ACC112 (cell line): ENCODE measurements around the gene GFY.

Experiments
- H2AFZ ChIP-seq: fragments of 200-600 bp; sonication (generic); one replicate; pipeline ENCODE4 v1.6.0; 2017; ENCODE audit warnings: antibody characterized with exemption, low read length; ENCODE audit not compliant: unreplicated experiment
- H3K27ac ChIP-seq: fragments of 200-600 bp; sonication (generic); 2 replicates; pipeline ENCODE4 v1.5.1; 2014; ENCODE audit warnings: low read depth, mild to moderate bottlenecking, antibody characterized with exemption, low read length, moderate library complexity
- H3K27me3 ChIP-seq: fragments of 200-600 bp; sonication (generic); 2 replicates; pipeline ENCODE4 v1.6.1; 2014; ENCODE audit warnings: mild to moderate bottlenecking, antibody characterized with exemption, low read length, moderate library complexity, mixed read lengths; ENCODE audit not compliant: insufficient read depth
- H3K36me3 ChIP-seq: fragments of 200-600 bp; sonication (generic); 2 replicates; pipeline ENCODE4 v1.6.1; 2016; ENCODE audit warnings: mild to moderate bottlenecking, antibody characterized with exemption, low read length, moderate library complexity, mixed read lengths; ENCODE audit not compliant: insufficient read depth
- H3K4me1 ChIP-seq: fragments of 200-600 bp; sonication (generic); one replicate; pipeline ENCODE4 v1.6.1; 2016; ENCODE audit warnings: low read length, mixed read lengths; ENCODE audit not compliant: insufficient read depth, unreplicated experiment, control insufficient read depth
- H3K4me3 ChIP-seq: fragments of 200-600 bp; sonication (generic); 2 replicates; pipeline ENCODE4 v1.5.1; 2014; ENCODE audit warnings: mild to moderate bottlenecking, low read depth, low read length
- H3K79me2 ChIP-seq: fragments of 200-600 bp; sonication (generic); one replicate; pipeline ENCODE4 v1.6.0; 2016; ENCODE audit warnings: low read length; ENCODE audit not compliant: control insufficient read depth, unreplicated experiment, insufficient read depth

Gene GFY

DNA sequence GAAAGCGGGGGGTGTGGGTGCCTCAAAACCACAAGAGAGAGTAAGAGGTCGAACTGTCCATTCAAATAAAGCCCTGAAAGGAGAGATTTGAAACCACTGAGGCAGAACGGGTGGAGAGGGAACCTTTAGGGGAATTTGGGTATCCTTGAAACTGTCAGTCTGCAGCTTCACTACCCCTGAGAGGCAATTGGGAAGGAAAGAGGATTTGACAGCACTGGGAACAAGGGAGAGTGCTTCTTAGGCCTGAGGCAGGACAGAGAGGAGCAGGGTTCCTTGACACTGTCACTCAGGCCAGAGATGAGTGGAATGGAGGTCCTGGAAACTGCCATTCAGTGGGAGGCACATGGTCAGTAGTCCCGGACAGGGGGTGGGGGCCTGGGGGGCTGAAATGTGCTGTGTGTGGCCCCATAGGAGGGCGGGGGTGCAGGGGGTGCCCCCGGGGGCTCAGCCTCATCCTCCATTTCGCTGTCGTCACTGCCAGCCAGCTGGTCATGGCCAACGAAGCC lies 5.0 kb downstream of the GFY start:
- H3K27ac ChIP-seq, result no peak overlapping the region
- no peaks in the 10 kb centered on the region for H3K36me3 ChIP-seq
- peaks cover 40% of the 10 kb centered on the region for H3K27me3 ChIP-seq
- H3K4me1 ChIP-seq, result peaks cover 7% of the 10 kb centered on the region
- no peak overlapping the region for H2AFZ ChIP-seq
- H3K79me2 ChIP-seq, result no peaks in the 10 kb centered on the region
- H3K4me3 ChIP-seq, result no peak overlapping the region

DNA sequence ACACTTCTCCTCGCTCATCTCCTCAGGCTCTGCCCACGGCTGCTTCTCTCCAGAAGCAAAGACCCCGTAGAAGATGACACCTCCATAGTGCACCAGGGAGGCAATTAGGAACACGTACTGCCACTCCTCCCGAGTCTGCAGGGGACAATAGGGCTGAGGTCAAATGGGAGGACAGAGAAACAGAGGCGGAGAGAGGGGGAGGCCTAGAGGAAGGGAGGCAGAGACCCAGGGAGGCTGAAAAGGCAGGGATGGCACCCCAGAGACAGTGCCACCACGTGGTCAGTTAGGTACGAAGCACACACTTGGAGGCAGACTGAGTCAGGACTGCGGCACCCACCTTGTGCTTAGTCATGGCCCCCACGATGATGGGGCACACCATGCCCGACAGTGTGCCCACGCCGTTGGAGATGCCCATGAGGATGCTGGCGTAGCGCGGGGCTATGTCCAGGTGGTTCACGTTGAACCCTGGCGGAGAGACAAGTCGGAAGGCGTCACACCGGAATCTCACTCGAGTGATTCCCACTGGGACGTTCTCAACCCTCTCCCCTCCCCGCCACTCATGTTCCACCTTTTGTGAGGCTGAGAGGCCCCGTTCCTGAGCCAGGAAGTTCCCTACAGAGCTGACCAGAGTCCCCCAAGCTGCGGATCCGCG lies 5.6 kb downstream of the GFY start:
- H3K4me1 ChIP-seq, result peaks cover 7% of the 10 kb centered on the region
- no peaks in the 10 kb centered on the region for H3K36me3 ChIP-seq
- no peak overlapping the region for H3K27ac ChIP-seq
- H3K27me3 ChIP-seq, result peaks cover 39% of the 10 kb centered on the region
- no peak overlapping the region for H3K4me3 ChIP-seq
- H2AFZ ChIP-seq, result no peak overlapping the region
- no peaks in the 10 kb centered on the region for H3K79me2 ChIP-seq

DNA sequence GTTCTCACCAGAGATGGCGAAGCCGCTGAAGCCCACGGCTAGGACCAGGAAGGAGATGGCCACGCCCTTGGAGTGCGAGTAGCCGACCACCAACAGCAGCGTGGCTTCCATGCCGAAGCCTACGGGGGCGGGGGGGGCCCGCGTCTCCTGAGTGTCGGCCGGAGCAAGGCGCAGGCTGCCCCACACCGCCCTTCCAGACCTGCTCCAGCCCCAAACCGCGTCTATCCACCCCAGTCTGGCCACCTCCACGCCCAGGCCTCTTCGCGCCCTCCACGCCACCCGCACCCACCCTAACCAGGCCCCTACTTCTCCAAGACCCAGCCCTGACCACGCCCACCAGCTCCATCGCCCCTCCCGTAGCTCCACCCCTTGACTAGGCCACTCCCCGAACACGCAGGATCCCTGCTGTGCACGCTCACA lies 6.2 kb downstream of the GFY start:
- Histone ChIP-seq H3K27me3 (peaks cover 33% of the 10 kb centered on the region), H3K27ac (no peak overlapping the region)

DNA sequence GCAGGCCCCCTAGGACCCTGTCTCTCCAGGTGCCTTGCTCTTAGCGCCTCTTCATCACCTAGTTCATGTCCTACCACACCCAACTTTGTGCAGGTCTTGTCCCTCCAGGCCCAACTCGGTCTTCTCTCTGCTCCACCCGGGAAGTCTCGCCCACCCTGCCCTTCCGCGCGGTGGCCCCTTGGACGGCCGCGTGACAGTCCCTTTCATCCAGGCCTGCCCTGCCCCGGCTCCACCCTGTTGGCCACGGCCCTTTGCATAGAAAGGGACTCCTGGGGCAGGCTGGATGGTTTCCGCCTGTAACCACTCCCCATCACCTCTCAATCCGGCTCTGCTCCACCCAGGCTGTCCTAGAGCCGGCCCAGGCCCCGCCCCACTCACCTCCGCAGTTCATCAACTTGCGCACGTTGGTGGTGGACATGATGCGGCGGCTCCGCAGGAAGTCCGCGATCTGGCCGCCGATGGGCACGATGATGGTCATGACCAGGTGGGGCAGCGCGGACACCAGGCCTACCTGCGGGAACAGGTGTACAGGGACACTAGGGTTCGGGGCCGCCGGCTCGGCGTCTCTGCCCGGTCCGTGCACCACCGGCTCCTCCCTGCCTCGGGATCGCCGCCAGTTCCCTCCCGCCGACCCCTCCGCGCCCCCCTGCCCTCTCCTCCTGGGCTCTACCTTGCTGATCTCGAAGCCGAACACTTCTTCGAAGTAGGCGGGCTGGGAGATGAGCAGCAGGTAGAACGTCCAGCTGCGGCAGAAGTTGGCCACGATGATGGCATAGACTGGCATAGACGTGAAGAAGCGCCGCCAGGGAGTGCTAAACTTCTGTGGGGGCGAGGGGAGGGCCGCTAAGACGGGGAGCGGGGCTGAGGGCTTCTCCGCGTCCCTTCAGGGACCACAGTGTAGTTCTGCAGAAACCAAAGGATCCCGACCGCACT lies 7.2 kb downstream of the GFY start:
- H2AFZ ChIP-seq, result no peak overlapping the region
- H3K36me3 ChIP-seq, result no peaks in the 10 kb centered on the region
- H3K27ac ChIP-seq, result no peak overlapping the region
- H3K4me1 ChIP-seq, result no peaks in the 10 kb centered on the region
- H3K79me2 ChIP-seq, result no peaks in the 10 kb centered on the region
- H3K4me3 ChIP-seq, result no peak overlapping the region
- H3K27me3 ChIP-seq, result peaks cover 23% of the 10 kb centered on the region

More for the DNA sequence above, 6.2 kb downstream of the GFY start:
- no peak overlapping the region for H2AFZ ChIP-seq
- no peaks in the 10 kb centered on the region for H3K36me3 ChIP-seq
- peaks cover 1% of the 10 kb centered on the region for H3K4me1 ChIP-seq
- no peaks in the 10 kb centered on the region for H3K79me2 ChIP-seq
- no peak overlapping the region for H3K4me3 ChIP-seq

DNA sequence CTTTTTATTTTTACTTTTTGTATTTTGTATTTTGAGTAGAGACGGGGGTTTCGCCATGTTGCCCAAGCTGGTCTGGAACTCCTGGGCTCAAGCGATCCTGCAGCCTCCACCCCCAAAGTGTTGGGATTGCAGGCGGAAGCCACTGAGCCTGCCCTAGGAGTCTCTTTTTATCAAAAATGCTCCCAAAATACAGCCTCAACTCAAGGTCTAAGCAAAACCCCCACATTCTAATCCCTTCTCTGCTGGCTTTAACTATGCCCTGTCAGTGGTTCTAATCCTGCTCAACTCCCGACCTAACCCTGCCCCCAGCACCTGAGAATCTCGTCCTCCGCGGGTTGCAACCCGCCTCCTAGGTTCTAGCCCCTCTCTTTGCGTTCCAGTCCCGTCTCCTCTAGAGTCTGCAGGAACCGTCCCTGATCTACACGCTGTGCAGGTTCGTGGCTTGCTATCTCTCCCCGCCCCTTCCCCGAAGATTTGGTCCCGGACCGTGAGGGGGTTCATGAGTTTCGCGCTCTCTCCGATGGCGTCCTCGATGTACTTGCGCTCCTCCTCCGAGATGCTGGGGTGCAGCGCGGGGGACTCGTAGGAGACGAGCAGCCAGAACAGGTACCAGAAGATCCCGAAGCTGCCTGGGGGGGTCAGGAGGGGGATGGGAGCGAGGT lies 8.2 kb downstream of the GFY start:
- H3K36me3 ChIP-seq, result no peaks in the 10 kb centered on the region
- H3K79me2 ChIP-seq, result no peaks in the 10 kb centered on the region
- no peaks in the 10 kb centered on the region for H3K4me1 ChIP-seq
- no peak overlapping the region for H2AFZ ChIP-seq
- H3K27me3 ChIP-seq, result peaks cover 23% of the 10 kb centered on the region
- H3K27ac ChIP-seq, result no peak overlapping the region
- no peak overlapping the region for H3K4me3 ChIP-seq

DNA sequence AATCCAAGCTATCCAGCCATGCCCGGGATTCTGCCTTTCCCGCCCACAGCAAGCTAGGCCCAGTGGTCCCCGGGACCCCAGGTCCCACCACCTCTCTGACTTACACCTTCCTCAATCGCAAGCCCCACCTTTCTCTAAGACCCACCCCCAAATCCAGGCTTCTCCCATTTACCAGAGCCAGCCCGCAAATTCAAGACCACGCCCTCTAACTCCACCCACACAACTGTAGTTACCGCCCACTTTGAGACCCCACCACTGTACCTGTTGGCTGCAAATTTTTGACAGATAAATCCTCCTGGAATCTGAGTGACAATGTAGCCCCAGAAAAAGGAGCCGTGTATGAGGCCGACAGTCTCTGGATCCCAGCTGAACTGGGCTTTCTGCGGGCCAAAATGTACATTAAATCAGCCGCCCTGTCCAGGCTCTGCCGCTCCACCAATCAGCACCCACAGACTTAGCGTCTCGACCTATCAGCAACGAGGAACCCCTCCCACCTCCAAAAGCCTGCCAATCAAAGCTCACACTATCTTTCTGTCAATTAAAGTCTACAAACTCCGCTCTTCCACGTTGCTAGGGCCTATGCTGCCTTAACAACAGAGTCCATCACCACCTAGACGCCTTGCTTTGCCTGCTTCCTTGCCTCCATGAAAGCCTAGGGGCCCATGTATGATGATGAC lies 9.9 kb downstream of the GFY start:
- no peak overlapping the region for H3K27ac ChIP-seq
- H3K27me3 ChIP-seq, result peaks cover 27% of the 10 kb centered on the region
- no peak overlapping the region for H3K4me3 ChIP-seq
- H3K36me3 ChIP-seq, result no peaks in the 10 kb centered on the region
- no peak overlapping the region for H2AFZ ChIP-seq
- no peaks in the 10 kb centered on the region for H3K79me2 ChIP-seq
- H3K4me1 ChIP-seq, result no peaks in the 10 kb centered on the region

DNA sequence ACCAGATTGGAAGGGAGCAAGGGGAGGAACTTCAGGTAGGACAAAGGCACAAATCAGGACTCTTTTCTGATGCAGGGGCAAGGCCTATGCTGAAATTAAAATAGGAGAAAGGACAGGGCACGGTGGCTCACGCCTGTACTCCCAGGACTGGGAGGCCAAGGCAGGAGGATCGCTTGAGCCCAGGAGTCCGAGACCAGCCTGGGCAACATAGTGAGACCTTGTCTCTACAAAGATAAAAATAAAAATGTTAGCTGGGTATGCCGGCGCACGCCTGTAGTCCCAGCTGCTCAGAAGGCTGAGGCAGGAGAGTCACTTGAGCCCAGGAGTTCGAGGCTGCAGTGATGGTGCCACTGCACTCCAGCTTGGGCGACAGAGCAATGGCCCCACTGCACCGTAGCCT lies 10.5 kb downstream of the GFY start:
- Histone ChIP-seq H3K79me2 (no peaks in the 10 kb centered on the region), H3K27ac (no peak overlapping the region), H3K4me1 (no peaks in the 10 kb centered on the region), H3K4me3 (no peak overlapping the region), H3K27me3 (peaks cover 31% of the 10 kb centered on the region), H3K36me3 (no peaks in the 10 kb centered on the region), H2AFZ (no peak overlapping the region)

DNA sequence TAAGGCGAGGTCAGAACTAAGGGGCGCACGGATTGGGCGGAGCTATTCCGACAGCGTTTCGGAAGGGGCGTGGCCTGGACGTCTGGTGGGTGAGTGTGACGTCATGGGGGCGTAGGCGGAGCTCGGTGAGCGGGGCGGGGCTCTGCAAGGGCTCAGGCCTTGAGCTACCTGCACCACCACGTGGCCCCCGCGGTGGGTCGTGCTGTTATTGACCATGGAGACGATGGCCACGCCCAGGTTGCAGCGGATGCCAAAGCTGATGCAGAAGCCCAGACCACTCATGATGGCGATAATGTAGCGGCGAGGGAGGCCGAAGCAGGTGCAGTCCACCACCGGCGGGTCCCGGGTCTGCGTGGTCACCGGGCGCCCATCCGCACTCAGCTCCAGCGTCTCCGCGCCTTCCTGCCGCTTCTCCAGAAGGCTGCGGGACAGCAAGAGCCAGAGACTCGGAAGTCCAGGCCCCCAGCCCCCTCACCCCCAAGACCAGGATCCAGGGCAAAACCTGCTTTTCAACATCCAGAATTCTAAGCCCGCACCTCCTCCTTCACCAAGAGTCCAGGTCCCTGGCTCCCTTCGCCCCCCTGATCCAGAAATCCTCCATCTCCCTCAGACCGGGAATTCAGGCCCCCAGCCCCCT lies 11.3 kb downstream of the GFY start:
- Histone ChIP-seq H3K36me3 (no peaks in the 10 kb centered on the region), H3K4me3 (no peak overlapping the region), H2AFZ (no peak overlapping the region), H3K27ac (no peak overlapping the region), H3K79me2 (no peaks in the 10 kb centered on the region), H3K27me3 (peaks cover 37% of the 10 kb centered on the region), H3K4me1 (no peaks in the 10 kb centered on the region)

DNA sequence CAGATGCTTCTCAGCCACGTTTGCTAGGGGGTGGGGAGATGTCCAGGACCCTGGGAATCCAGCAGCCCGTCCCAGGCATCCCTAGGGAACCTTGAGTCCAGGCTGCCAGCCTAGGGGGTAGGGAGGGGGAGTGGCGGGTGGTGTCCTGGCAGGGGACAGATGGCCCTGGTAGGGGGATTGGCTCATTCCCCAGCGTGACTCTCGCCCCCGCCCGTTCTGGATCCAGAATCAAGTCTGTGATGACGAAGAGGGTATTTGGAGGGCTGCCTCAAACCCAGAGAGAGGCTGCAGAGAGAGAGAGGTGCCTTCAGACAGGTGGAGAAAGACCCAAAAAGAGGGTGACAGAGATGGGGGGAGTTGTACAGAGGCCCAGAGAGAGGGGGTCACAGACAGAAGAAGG lies 12.0 kb downstream of the GFY start:
- Histone ChIP-seq H3K36me3 (no peaks in the 10 kb centered on the region), H2AFZ (no peak overlapping the region), H3K27ac (no peak overlapping the region), H3K27me3 (peaks cover 44% of the 10 kb centered on the region), H3K4me1 (no peaks in the 10 kb centered on the region), H3K4me3 (no peak overlapping the region), H3K79me2 (no peaks in the 10 kb centered on the region)

DNA sequence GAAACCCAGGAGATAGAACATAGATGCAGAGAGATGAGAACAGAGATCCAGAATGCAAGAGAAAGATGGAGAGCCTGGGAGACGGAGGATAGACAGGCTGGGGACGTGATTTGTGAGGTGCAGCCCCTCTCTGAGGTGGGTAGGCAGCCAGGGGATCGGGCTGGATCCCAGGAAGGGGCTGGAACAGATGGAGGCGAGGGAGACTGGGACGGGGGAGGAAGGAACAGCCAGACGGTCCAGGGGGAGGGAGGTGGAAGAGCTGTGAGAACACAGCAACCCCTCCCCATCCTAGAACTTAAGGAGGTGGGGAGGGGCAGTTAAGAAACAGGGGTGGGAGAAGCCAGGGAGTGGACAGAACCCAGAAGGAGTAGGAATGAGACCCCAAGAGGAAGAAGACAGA lies 13.1 kb downstream of the GFY start:
- Histone ChIP-seq H3K27me3 (peaks cover 45% of the 10 kb centered on the region), H3K79me2 (no peaks in the 10 kb centered on the region), H3K4me3 (no peak overlapping the region)

More for the DNA sequence above, 13.1 kb downstream of the GFY start:
- H3K27ac ChIP-seq, result no peak overlapping the region
- H3K4me1 ChIP-seq, result no peaks in the 10 kb centered on the region
- no peaks in the 10 kb centered on the region for H3K36me3 ChIP-seq
- H2AFZ ChIP-seq, result no peak overlapping the region
